MM.1S (cell line): ENCODE measurements around the gene FAM200C.

ENCODE experiments used
- EZH2 ChIP-seq: fragments of 300-600 bp; sonication (generic); optimal IDR thresholded peaks from 2 replicates; pipeline ENCODE3; 2017; ENCODE audit warnings: low read depth, mild to moderate bottlenecking, antibody characterized with exemption, low read length, mixed read lengths
- TF ChIP-seq, protein P1 (sequence below): fragments of 300-600 bp; sonication (generic); IDR thresholded peaks from 2 replicates; pipeline ENCODE4 v1.5.1; 2016; ENCODE audit warnings: antibody characterized with exemption, low read length, mixed read lengths

GRCh38 chr5:160442824-160443431 is 43.1 kb upstream of the FAM200C start:
- TF ChIP-seq, protein P1, sequence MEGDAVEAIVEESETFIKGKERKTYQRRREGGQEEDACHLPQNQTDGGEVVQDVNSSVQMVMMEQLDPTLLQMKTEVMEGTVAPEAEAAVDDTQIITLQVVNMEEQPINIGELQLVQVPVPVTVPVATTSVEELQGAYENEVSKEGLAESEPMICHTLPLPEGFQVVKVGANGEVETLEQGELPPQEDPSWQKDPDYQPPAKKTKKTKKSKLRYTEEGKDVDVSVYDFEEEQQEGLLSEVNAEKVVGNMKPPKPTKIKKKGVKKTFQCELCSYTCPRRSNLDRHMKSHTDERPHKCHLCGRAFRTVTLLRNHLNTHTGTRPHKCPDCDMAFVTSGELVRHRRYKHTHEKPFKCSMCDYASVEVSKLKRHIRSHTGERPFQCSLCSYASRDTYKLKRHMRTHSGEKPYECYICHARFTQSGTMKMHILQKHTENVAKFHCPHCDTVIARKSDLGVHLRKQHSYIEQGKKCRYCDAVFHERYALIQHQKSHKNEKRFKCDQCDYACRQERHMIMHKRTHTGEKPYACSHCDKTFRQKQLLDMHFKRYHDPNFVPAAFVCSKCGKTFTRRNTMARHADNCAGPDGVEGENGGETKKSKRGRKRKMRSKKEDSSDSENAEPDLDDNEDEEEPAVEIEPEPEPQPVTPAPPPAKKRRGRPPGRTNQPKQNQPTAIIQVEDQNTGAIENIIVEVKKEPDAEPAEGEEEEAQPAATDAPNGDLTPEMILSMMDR: no peak
- no peak for TF ChIP-seq EZH2
